Activated T-cell treated with anti-CD3 and anti-CD28 coated beads for 48 hours (primary cell): ENCODE data around the gene PLA2G1B.

ENCODE experiments used
- DNase-seq: peaks from one replicate; pipeline ENCODE4 v3.0.0-alpha.2; 2020; ENCODE audit warnings: low read depth

PLA2G1B gene

DNA sequence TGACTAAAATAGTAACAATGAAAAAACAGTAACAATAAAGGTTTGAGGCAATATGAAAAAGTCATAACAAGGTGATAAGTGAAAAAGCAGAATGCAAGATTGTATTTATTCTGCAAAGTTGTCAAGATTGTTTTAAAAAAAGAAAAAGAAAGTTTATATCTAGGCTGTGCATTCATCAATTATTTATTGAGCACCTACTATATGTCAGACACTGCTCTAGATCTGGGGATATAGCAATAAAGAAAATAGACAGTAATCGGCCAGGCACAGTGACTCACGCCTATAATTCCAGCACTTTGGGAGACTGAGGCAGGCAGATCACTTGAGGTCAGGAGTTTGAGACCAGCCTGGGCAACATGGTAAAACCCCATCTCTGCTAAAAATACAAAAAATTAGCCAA lies 3.8 kb downstream of the PLA2G1B start:
- no peak for DNase-seq

DNA sequence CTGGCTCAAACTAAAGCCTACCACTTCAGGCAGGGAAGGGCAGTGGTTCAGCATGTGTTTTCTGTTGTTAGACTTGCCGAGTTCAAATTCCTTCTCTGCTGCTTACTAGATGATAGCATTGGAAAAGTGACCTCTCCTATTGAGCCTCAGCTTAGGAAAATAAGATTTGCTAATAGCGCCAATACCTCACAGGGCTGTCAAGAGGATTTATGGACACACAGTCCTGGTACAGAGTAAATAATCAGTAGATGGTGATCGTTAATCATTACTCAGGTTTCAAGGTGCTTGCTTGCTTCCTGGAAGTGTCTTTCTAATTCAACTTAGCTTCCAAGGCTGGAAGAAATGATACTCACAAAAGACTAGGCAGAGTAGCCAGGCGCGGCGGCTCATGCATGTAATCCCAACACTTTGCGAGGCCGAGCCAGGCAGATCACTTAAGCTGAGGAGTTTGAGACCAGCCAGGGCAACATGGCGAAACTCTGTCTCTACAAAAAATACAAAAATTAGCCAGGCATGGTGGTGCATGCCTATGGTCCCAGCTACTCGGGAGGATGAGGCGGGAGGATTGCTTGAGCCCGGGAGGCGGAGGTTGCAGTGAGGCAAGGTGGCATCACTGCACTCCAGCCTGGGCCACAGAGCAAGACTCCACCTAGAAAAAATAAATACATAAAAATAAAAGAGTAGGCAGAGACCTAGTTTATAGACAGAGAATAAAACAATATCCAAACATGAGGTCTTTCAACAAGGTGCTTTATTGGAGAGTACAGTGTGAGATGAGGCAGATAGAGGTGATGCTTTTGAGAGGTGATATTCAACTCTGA lies 6.0 kb downstream of the PLA2G1B start:
- DNase-seq, result no peak

GRCh38 chr12:120317224-120318105 lies 10.1 kb downstream of the PLA2G1B start:
- peak; percentile 100 for DNase-seq

DNA sequence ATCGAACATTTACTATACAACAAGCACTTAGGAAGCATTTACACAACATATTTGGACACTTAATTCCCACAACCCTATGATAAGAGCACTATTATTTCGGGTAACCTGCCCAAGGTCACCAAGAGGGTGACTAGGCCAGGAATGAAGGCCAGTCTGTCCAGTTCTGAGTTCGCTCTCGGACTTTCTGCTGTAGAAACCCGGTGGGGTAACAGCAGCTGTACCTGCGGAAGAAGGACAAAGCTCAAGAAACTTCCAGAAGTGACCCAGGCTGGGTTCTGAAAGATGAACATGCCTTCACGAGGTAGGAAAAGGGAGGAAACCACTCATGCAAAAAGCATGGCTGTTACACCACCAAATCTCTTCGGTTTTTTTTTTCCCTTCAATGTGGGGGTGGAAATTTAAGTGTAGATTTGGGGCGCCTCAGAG lies 10.8 kb downstream of the PLA2G1B start:
- DNase-seq, result no peak

DNA sequence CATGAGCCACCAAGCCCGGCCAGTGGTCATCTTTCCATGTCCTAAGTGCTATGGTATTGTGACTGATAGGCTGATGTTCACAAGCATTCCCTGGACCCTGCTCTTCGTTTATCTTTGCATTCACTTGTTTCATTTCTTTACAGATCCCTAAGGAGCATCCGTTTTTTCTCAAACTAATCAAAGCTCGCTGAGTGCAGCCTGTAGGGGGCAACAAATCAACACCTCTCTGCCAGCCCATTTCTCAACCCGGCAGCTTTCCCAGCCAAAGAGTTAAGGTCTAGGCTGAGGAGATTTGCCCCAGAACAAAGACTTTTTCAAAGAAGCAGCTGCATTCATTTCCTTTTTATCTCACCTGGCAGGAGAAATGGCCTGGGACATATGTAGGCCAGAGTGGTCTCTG lies 13.4 kb downstream of the PLA2G1B start:
- no peak for DNase-seq

DNA sequence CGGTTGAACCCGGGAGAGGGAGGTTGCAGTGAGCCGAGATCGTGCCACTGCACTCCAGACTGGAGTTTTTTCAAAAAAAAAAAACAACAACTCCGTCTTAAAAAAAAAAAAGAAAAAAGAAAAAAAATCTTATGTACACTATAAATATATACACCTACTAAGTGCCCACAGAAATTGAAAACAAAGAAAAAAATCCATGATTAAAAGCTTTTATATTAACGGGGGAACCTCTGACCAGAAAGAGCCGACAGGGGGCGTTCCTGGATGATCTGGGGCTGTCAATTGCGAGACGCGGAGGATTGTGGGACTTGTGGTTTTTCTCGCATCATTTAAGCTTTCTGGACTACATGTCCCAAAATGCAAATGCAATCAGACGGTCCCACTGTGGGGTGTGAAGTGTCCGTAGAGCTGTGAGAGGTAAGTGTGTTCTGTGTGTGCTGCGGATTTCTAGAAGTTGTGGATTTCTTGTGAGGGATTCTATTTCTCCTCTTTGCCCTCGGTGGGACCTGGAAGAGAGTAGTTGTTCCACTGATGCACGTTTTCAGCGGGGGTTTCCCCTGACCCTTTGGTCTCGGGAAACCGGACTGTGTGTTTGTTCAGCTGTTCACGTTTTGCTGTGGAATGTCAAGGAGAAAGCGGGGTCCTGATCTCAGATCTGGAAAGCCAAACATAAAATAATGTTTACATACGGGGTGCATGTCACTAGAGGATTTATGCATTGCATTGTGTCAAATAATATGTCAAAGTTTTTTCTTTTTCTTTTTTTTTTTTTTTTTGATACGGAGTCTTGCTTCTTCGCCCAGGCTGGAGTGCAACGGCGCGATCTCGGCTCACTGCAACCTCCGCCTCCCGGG lies 25.4 kb downstream of the PLA2G1B start, which contains the start of gene SIRT4:
Gene SIRT4, plus strand, starts transcription at position 360 of the 854 bp plus-strand sequence. CDS start 1,241 bp downstream, outside the sequence.
- DNase-seq, result peak; percentile 76

- DNase-seq, result peak; percentile 60
Measured at GRCh38 chr12:120292661-120293531, 34.7 kb downstream of the PLA2G1B start, which contains the start of gene RNU4-1. RNU4-1 (minus strand) TSS chr12:120293237.

- DNase-seq, result no peak
Measured at GRCh38 chr12:120292411-120292660, 35.2 kb downstream of the PLA2G1B start.

DNA sequence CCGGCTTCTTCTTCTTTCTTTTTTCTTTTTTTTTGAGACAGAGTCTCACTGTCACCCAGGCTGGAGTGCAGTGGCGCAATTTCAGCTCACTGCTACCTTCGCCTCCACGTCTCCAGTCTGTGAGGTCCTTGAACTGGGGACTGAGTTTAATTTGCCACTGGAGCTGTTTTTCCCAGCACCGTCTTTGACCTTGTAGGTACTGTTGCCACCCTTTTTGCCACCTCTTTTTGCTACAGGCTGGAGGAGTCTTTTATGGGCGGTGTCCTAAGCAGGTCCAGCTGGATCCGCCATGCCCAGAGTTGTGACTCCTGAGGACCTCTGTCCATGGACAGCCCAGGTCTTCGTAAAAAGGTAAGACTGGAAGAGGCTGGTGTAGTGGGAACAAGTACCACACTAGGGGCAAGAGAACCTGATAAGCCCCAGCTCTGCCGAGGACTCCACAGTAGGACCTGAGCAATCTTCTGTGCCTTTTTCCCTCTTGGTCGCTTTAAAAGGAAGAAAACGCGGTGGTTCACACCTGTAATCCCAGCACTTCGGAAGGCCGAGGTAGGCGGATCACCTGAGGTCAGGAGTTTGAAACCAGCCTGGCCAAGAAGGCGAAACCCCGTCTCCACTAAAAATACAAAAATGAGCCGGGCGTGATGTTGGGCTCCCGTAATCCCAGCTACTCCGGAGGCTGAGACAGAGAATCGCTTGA lies 36.8 kb downstream of the PLA2G1B start:
- DNase-seq, result peak; percentile 22

DNA sequence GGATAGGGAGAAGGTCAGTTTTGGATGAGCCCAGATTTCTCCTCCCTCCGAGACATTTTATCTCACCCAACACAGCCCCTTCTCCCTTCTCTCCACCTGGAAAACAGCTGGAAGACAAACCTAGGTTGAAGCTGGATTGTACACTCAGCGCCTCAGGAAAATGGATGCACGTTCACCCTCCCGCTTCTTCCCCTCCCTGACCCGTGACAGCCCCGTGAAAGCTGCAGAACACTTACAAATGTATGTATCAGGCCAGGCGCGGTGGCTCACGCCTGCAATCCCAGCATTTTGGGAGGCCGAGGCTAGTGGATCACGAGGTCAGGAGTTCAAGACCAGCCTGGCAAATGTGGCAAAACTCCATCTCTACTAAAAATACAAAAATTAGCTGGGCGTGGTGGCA lies 40.1 kb downstream of the PLA2G1B start:
- DNase-seq, result no peak

- DNase-seq, result no peak
Measured at GRCh38 chr12:120286768-120287490, 40.6 kb downstream of the PLA2G1B start.

DNA sequence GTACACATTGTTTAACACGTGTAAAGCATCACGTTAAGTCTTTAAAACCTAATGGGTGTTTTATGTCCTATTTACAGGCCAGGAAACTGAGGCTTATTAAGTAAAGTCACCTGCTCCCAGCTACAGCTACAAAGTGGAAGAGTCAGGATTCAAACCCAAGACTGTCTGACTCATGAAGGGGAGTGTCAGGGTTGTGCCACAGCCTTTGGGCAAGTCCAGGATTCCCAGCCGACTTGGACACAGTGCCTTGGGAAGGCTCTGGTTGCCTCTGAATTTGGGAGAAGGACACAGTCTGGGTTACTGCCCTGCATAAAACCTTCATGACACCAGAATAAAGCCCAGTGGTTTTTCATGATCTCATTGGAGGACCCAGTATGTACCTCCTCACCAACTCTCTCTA lies 43.2 kb downstream of the PLA2G1B start:
- DNase-seq, result no peak

DNA sequence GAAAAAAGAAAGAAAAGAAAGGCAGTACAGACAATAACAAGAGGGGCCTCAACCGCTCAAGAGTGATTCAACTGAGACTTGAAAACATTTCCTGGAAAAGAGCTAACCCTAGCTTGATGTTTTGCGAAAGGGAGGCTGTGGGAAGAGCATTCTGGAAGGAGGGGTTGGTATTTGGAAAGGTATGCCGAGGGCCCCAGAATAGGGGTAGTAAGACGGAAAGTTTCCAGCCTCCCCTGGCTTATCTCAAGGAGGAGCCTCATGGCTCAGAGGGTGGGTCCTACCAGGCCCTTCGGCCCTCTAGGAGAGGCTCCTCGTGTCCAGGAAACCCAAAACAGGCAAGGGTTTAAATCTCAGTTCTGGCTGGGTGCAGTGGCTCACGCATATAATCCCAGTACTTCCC lies 44.3 kb downstream of the PLA2G1B start:
- no peak for DNase-seq

DNA sequence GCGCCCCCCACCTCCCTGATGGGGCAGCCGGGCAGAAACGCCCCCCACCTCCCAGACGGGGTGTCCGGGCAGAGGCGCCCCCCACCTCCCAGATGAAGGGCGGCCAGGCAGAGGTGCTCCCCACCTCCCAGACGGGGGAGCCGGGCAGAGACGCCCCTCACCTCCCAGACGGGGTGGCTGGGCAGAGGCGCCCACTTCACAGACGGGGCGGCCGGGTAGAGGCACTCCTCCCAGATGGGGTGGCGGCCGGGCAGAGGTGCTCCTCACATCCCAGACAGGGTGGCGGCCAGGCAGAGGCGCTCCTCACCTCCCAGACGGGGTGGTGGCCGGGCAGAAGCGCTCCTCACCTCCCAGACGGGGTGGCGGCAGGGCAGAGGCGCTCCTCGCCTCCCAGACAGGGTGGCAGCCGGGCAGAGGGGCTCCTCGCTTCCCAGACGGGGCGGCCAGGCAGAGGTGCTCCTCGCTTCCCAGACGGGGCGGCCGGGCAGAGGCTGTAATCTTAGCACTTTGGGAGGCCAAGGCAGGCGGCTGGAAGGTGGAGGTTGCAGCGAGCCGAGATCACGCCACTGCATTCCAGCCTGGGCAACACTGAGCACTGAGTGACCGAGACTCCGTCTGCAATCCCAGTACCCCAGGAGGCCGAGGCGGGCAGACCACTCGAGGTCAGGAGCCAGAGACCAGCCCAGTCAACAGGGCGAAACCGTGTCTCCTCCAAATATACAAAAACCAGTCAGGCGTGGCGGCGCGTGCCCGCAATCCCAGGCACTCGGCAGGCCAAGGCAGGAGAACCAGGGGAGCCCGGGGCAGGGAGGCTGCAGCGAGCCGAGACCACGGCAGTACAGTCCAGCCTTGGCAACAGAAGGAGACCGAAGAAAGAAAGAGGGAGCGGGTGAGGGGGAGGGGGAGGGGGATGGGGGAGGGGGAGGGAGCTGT lies 49.2 kb downstream of the PLA2G1B start:
- DNase-seq, result no peak

DNA sequence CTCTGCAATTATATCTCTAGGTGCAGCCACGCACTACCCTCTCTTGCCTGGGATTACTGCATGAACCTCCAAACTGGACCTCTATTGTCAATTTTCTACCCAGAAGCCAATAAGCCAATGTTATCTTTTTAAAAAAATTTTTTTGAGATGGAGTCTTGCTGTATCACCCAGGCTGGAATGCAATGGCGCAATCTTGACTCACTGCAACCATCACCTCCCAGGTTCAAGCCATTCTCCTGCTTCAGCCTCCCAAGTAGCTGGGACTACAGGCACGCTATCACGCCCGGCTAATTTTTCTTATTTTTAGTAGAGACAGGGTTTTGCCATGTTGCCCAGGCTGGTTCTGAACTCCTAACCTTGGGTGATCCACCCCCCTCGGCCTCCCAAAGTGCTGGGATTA lies 50.8 kb downstream of the PLA2G1B start:
- no peak for DNase-seq
